Putamen (tissue), 1 donor: ENCODE results near the gene DMD.

ENCODE experiments used
- DNase-seq: peaks from one replicate; pipeline ENCODE4 v3.0.0-alpha.2; 2016; ENCODE audit warnings: low spot score

DMD gene

DNA sequence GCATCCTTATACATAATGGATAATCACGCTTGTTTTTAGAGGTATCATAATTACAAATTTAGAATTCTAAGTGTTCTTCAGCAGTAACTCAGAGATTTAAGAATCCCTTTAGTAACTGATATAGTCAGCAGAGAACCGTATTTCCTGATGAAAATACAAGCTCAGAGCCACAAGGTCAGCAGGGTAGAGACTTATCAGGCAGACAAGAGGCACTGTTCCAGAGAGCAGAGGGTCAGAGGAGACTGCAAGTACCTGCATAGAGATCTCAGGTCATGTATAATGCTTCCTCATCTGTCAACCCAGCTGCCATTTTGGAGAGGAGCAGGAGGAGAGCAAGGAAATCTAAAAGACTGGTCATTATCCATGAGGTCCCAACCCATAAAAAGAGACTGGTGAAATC is 1352.4 kb downstream of the DMD start:
- no peak for DNase-seq

DNA sequence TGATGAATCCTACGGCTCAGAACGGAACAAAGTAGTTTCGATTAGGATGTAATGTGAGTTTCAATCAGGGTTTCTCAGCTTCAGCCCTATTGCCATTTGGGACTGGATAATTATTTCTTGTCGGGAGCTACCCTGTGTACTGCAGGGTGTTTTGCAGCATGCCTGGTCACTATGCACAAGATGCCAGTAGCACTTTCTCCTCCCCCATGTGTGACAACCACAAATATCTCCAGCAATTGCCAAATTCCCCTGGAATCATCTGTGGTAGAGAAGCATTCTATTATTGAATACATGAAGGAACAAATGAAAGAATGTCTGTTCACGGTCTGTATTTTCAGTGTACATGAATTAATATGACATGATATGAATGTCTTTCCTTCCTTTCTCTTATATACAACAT is 1356.6 kb downstream of the DMD start:
- DNase-seq: no peak

DNA sequence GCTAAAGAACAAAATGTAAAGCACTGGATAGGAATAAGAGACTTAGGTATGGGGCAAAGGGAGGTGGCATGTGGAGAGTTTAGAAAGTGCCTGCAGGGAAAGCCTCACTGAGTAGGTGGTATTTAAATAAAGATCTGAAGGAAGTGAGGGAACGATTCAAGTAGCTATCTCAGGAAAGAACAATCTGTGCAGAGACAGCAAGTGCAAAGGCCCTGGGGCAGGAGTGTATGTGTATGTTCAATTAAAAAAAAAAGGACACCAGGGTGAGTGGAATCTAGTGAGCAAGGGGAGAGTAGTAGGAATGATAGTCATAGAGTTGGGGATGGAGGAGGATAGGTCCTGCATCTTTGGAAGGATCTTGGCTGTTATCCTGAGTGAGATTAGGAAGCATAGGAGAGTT is 1359.6 kb downstream of the DMD start:
- DNase-seq: no peak

DNA sequence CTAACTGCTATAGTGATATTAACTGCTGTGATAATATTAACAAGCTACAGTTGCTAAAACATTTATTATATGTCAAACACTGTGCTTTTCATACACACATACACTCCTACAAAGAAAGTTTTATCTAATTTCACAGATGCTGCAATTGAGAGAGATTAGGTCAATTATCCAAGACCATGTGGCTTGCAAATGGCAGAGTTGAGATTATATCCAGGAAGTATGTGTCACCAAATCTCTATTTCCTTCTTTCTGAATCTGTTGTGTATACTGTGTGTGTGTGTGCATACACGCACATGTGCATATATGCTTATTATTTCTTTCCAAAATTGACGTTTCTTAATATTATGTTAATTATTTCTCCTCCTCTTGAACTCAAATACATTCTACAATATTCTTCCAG is 1363.6 kb downstream of the DMD start:
- no peak for DNase-seq

DNA sequence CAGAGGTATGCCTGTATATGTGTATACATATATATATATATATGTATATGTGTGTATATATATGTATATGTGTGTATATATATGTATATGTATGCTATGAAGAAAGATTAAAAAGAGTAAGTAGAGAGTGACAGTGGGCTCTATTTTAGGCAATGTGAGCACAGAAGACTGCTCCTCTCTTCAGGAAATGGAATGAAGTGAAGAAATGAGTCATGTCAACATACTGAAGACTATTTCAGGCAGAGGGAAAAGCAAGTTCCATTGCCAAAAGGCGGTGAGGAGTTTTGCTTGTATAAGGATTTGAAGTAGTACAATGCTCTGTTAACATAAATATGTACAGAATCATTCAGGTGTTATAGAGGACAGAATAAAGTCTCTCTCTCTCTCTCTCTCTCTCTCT is 1366.3 kb downstream of the DMD start:
- no peak for DNase-seq

DNA sequence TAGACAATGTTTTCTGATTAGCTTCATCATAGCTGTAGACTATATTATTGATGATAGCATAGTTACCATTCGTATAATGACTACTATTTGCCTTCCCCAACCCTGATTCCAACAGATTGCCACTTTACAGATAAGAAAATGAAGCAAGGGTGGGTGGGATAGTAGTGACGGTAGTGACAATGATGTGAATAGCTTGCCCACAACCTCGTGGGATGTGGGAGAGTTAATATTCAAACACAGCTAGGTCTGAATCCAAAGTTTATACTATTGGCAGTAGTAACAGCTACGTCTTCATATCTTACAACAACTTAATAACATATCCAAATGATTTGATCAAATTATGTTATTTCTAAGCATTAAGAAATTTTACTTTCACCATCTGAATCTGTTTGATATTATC is 1372.7 kb downstream of the DMD start:
- no peak for DNase-seq

DNA sequence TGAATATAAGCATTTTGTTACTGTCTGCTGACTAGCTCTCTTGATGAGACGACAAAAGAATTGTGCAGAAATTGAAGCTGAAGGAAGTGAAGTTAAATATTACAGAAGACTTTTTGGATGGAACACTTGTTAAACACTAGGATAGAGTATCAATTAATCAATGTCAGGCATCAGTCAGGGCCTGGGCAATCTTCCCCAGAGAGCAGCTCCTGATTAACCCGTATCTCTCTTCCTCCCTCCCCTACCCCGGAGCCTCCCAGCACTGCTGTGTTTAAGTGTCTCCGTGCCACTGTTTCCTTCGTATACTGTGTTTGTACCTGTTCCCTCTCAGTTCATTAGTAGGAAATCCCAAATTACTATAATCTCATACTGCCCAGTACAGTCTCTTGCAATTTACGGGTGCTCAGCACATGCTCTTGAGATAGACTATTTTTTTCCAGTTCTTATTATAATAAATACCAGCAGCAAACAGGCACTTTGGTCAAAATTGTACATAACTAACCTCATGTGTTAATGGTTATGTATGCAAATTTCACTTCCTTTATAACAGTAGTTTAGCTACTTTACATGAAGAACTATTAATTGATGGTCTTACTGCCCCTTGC is 1373.8 kb downstream of the DMD start:
- no peak for DNase-seq

DNA sequence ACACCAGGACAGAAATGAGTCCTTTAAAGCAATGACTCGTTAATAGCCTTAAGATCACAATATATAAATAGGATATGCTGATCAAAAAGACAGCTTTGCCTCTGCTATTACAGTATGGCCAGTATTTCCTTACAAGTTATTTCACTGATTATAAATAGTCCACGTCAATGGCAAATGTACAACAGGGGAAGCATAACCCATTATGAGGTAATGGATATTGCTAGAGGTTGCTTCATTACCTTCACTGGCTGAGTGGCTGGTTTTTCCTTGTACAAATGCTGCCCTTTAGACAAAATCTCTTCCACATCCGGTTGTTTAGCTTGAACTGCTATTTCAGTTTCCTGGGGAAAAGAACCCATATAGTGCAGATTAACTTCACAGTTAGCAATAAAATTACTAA is 1374.9 kb downstream of the DMD start:
- DNase-seq: no peak

DNA sequence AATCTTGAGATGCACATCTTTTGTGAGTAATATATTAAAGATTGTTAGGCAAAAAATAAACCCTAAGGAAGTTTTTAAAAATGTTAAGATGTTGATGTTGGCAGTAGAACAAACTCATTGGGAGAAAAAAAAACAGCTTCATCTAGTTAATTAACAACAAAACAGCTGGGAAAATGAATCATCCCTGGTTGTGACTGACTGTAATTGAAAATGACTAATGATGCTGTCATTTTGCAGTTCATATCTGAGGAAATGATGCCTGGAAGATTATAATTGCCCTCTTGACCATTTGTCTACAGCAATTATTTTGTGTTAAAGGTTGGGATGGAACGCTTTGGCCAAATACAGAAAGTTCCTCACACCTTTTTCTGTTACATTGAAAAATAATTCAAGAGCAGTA is 1379.1 kb downstream of the DMD start:
- DNase-seq: no peak

DNA sequence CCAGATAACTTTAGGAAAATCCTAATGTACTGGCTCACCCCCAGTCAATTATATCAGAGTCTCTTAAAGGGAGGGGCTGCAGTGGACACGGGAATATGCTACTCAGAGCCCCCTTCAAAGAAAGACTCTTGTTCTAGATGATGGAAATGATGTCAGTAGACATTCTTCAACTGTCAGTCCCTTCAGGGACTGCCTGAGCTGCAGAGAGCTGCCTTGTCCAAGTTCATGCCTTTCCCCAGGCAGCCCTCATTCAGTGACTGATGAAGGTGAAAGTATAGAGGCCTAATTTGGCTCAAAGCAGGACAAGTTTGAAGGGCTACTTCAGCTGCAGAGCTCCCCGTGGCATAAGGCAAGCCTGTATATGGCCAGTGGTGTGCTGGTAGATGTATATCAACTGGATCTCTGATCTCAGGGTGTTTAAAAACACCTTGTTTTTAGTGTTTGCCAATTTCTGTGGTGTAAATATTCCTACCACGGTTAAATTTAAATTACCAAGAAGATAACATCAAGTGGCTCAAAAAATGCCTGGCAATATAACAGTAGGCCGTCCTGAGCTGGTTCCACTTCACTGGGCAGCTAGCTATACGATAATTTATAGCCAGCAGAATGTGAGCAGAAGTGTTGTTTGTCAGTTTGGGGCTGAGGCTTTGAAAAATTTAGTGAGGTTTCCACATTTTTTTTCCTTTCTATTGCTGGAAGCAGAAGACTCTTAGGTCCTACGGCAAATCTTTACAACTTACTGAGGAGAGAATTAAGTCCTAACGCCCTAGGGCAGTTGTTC is 1390.7 kb downstream of the DMD start:
- DNase-seq: no peak

DNA sequence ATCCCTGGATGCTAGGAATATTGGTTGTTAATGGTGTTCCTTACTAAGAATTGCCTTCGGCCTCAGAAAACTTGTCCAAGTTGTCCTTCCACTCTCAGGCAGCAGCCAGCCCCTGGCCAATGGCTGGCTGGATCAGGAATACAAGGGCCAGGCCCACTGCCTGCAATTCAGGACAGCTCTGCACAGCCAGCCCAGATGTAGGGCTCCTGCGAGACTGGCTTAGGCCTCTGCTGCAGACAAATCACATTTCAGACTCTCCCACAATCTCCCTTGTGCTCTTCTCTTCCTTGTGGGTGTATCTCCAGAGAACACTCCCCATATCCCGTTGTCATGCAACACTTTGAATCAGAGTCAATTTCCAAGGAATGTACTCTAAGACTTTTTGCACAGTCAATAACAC is 1391.9 kb downstream of the DMD start:
- no peak for DNase-seq

DNA sequence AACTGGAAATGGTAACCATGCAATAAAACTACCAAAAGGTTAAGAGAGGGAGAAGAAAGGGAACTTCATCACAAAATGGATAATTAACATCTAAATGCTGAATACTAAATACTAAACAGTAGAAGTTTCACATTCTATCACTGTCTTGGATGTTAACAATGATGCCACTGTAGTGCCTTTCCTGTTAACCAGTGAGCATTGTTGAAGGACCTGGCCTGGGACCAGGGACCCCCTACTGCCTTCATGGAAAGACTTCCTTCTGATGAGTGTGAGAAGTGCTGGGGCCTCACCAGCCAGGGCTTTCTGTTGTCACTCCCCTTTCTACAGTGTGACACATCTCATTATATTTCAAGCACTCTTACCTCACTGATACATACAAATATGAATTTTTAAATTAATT is 1400.2 kb downstream of the DMD start:
- DNase-seq: no peak

DNA sequence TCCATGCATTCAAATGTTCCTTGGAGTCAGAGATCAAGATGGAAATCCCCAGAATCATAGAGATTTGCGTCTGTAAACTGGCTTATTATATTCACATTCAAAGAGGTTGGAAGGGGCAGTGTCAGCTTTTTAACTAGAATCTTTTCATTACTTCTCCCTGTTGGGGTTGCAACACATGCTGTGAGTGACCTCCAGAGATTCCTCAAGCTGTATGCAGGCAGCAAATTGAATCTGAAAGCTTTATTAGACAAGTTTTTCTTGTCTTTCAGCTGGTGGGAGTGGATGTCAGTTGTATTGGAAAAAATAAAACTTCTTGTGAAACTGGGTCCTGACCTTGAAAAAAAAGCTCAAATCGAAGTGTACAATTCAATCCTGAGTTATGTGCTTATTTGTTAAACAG is 1403.0 kb downstream of the DMD start:
- DNase-seq: no peak

DNA sequence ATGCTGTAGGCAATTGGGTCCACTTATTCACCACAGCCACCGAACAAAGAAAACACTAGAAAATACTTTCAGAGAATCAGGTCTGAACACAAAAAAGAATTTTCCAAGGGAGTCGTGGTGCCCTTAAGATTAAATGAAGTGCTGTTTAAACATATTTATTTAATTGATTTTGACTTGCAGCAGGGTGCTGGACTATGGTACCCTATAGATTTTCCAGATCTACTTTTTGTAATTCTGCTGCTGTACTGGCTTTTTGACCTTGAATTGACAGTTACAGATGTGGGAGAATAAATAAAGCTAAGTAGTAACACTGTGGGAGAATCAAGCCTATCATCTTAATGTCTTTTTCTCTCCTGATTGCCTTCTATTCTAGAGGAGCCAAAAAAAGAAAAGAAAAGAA is 1404.2 kb downstream of the DMD start:
- DNase-seq: no peak

DNA sequence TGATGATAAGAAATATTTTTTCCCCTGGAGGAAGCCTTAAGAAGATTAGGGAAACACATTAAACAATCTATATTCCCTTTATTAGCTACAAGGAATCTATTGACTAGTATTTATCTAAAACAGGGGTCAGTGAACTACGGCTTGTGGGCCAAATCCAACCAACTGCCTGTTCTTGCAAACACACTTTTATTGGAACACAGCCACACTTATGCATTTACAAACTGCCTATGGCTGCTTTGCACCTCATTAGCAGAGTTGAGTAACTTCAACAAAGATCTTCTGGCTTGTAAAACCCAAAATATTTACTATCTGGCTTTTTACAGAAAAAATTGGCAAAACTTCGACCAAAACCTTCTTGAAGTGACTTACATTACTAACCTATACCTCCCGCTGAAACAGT is 1405.6 kb downstream of the DMD start:
- no peak for DNase-seq

DNA sequence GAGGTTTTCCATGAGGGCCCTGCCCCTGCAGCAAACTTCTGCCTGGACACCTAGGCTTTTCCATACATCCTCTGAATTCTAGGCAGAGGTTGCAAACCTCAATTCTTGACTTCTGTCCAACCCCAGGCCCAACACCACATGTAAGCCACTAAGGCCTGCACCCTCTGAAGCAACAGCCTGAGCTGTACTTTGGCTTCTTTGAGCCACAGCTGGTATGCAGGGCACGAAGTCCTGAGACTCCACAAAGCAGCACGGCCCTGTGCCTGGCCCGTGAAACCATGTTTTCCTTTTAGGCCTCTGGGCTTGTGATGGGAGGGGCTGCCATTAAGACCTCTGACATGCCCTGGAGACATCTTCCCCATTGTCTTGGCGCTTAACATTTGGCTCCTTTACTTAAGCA is 1411.1 kb downstream of the DMD start:
- DNase-seq: no peak

DNA sequence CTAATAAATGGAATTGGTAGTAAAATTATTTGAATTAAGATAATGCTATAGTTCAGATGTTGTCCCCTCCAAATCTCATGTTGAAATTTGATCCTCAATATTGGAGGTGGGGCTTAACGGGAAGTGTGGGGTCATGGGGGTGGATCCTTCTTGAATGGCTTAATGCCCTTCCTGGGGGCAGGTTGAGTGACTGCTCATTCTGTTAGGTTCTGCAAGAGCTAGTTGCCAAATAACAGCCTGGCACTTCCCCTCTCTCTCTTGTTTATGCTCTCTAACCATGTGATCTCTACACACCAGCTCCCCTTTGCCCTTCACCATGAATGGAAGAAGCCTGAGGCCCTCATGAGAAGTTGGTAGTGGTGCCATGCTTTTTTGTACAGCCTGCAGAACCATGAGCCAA is 1414.7 kb downstream of the DMD start:
- DNase-seq: no peak

DNA sequence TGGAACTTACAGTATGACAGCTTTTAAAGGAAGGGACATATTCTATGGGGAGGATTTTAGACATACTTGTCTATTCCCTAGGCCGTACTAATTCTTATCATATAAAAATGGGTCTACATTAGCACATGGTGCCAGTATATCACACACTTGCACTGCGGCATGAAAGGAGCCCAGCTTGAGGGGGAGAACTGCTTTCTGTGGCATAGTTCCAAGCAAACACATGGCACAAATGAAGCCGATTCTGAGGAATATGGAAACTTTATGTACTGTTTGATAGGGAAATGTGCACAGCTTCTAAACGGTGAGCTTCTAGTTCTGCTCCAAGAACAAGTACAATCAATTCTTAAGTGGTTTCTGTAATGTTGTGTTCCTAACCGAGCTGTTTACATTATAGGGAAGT is 1463.9 kb downstream of the DMD start:
- DNase-seq: no peak

DNA sequence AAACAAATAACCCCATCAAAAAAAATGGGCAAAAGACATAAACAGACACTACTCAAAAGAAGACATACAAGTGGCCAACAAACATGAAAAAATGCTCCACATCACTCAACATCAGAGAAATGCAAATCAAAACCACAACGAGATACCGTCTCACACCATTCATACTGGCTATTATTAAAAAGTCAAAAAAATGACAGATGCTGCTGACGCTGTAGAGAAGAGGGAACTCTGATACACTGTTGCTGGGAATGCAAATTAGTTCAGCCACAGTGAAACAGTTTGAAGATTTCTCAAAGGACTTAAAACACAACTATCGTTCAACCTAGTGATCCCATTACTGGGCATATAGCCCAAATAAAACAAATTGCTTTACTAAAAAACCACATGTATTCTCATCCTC is 1468.3 kb downstream of the DMD start:
- DNase-seq: no peak

DNA sequence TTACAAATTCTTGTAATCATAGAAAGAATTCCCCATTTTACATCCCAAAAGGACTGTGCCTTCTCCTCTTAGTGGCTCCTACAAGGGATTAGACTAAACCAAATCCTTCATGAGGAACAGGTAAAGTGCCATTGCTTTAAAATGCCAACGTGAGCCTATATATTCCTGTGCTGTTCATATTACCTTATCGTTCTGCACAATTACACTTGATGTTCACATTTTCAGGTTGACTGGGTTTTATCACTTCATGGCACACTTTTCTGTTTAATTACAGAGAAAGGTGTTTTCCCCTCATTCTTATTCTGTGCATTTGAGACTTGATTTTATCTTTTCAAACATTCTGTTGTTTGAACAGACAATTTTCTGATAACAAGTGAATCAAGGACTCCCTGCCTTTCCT is 1493.9 kb downstream of the DMD start:
- no peak for DNase-seq

DNA sequence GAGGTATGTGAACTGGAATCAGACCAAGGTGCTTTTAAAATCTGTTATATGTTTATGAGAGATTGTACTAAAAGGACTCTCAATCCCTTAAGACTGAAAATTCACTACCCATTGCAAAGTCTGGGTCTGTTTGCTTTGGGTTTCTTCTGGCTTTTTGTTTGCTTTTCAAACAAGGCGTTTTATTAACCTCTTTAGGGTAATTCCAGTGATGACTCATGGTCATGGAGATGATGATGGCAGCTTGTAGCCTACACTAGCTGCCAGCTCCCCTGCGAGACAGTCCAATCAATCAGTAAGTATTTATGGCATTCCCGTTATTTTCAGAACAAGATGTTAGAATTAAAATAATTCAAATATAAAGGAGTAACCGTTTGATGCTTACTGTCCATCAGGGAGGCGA is 1495.7 kb downstream of the DMD start:
- no peak for DNase-seq

DNA sequence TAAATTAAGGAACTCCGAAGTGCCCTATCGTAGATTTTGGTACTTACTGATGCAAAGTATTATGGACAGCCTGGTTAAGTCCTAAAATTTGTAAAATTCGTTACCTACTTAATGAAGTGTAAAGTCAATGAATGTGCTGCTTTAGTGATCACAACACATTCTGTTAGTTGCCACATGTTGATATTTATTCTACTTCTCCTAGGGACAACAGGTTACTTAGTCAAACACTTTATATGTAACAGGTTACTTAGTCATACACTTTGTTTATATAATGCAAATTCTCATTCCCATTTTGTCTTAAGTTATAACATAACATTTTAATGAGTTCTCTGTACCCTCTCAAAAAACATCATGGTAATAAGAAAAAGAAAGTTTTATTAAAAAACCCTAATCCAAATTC is 1496.6 kb downstream of the DMD start:
- no peak for DNase-seq

DNA sequence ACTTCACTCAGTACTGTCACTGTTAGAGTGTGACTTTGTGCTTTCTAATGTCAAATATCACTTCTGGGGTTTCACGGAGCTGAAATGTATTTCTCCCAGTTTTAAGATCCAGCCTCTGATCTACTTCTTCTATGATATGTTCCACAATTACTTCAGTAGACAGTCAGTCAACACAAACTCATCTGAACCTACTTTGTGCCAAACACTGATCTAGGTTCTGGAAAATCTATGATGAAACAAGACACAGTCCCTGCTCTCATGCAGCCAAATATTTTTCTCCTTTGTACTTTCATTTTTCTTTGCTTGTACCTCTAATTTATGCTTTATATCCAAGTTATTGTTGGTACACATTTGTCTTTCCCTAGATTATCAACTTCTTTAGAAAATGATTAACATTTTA is 1498.2 kb downstream of the DMD start:
- no peak for DNase-seq

DNA sequence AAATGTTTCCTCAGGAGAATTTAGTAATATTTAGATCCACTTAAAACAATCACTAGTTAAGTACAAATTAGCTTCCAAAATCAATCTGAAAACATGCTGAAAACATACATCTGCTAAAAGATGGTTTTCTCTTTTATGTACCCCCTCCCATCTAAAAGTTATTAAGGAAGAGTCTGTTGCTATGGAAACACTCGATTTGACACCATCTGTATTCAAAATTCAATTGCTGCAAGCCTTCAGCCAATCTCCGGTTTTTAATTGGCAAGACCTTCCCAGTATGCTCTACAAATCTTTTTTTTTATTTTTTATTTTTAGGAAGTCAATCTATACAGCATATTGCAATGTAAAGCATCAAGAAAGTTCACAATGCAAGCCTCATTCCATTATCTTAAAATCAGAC is 1500.2 kb downstream of the DMD start:
- DNase-seq: no peak
